RWPE1 (cell line): ENCODE data around the gene ZNF521.

Experiments
- CTCF ChIA-PET: fragments of 350-600 bp; sonication (Branson Sonifier 250); formaldehyde crosslinking; extraction: SDS; loops from one replicate; lab custom pipeline; 2021; lab: Yijun Ruan, JAX
- POLR2A ChIA-PET: fragments of 400-600 bp; formaldehyde crosslinking; extraction: SDS; loops from one replicate; lab custom pipeline; 2020; ENCODE audit warnings: antibody characterized with exemption; ENCODE audit not compliant: low non-redundant PET; lab: Yijun Ruan, JAX
- DNase-seq: peaks from one replicate; pipeline ENCODE4 v3.0.0; 2012; ENCODE audit warnings: low spot score
- H3K27ac ChIP-seq: fragments of 450-650 bp; 2 replicates; pipeline ENCODE4 v1.5.1; 2017
- TF ChIP-seq, protein P1 (sequence below): fragments of 450-650 bp; conservative IDR thresholded peaks from 2 replicates; pipeline ENCODE4 v1.5.1; 2017; ENCODE audit warnings: low read depth, mild to moderate bottlenecking

The ZNF521 gene

DNA sequence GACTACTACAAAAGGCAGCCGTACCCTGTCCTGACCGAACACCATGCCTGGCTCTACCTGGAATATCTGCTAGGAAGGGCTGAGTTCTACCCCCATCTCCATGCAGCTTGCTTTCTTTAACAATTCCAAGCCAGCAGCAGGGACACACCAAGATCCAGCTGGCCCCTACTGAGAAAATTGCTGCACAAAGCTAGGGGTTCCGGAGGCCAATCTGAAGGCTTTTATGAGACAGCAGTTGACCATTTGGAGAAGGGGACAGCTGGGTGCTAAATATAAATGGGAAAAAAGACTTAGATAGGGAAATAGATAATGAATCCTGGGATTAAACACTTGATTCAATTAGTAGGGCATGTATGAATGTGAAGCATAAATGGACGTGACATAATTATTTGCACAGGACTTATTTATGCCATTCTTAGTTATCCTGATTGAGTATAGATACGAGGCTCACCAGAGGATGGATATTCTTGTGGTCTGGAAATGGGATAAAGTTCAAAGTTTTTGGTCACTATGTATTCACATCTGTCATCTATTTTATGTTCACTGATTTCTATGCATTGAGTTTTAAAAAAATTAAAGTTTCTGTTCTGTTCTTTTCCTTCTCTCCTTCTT lies 204.0 kb downstream of the ZNF521 start:
- no peak overlapping the region for H3K27ac ChIP-seq
- POLR2A ChIA-PET, result no interaction called here
- CTCF ChIA-PET, result no interaction called here
- DNase-seq, result no peak
- TF ChIP-seq, protein P1, sequence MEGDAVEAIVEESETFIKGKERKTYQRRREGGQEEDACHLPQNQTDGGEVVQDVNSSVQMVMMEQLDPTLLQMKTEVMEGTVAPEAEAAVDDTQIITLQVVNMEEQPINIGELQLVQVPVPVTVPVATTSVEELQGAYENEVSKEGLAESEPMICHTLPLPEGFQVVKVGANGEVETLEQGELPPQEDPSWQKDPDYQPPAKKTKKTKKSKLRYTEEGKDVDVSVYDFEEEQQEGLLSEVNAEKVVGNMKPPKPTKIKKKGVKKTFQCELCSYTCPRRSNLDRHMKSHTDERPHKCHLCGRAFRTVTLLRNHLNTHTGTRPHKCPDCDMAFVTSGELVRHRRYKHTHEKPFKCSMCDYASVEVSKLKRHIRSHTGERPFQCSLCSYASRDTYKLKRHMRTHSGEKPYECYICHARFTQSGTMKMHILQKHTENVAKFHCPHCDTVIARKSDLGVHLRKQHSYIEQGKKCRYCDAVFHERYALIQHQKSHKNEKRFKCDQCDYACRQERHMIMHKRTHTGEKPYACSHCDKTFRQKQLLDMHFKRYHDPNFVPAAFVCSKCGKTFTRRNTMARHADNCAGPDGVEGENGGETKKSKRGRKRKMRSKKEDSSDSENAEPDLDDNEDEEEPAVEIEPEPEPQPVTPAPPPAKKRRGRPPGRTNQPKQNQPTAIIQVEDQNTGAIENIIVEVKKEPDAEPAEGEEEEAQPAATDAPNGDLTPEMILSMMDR, result no peak

DNA sequence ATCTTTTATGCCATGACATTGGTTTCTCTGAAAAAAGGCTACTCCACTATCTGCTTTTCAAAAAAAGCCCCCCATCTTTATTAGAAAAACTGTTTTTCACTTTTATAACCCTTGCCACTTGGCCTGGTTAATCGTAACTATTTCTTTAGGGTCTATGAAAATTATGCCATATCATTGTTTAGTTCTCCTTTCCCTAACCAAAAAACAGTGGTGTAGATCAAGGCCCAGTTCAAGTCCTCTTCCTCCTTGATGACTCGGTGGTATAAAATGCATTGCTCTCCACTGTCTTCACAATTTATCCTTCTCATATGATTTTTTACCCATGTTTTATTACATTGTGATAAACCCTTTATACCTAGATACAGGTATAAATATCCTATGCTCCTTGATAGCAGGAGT lies 205.5 kb downstream of the ZNF521 start:
- no peak for DNase-seq
- TF ChIP-seq, protein P1, result no peak
- ChIA-PET POLR2A (no interaction called here), CTCF (no interaction called here)
- H3K27ac ChIP-seq, result no peak overlapping the region

DNA sequence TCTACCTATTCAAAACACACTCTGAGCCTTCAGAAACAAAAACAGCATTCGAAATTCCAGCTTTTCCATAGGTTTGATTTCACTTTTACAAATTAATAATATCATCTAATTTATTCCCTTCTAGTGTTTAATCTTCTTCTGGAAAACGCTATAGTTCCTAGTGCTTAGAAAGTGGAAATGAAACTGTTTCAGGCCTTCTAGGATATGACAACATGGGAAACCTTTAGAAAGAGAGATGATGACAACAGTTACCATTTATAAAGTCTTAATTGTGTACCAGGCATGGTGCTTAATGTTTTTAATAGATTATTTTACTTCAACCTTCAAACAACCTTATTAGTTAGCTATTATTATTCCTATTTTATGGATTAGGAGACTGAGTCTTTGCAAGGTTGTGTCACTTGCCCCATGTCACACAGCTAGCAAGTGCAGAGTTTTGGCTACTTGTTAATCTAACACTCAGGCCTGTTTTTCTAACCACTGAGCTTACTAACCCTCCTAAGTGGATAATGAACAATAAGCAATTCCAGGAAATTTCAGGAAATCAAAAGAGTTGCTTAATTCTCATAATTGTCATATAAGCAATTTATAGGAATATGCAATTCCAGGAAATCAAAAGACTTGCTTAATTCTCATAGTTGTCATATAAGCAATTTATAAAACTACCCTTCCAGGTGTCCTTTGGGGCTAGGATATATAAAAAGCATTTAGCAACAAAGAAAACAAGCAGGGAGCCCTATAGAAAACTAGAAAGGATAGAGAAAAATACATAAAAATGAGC lies 206.0 kb downstream of the ZNF521 start:
- no peak overlapping the region for H3K27ac ChIP-seq
- ChIA-PET POLR2A (no interaction called here), CTCF (no interaction called here)
- TF ChIP-seq, protein P1, result no peak
- DNase-seq, result no peak

DNA sequence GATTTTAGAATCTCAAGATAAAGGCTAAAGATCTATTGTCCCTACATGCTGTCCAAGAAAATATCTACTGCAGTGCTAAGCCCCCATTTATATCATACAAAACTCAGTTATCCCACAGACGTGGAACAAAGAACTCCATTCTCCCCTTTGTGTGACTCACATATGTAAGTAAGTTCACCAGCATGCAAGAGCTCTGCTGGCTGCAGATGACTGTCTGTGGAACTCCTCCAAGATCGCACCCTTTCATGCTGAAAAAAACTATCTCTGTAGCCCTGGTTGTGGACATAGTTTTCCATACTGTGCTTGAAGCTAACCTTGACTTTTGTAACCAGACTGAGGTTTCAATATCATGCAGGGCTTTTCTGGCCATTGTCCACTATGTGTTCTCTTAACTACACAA lies 207.1 kb downstream of the ZNF521 start:
- H3K27ac ChIP-seq, result no peak overlapping the region
- ChIA-PET CTCF (no interaction called here), POLR2A (no interaction called here)
- TF ChIP-seq, protein P1, result no peak
- no peak for DNase-seq

DNA sequence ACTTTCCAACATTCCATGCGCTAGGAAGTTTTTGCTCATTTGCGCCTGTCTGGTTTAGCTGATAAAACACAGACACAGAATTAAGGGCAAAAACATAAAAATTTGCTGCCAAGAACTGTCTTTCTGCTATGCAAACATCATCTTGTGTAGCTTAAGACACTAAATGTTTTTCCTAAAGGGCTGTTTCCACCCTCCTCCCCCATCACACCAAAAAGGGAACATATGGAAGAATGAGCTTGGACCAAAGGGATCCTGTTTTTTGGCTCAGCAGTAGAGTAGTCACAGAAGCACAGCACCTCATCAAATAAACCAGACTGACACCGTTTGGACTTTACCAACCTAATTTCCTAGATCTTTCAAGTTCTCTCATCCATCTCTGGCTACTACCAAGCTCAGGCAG lies 210.1 kb downstream of the ZNF521 start:
- ChIA-PET POLR2A (no interaction called here), CTCF (interaction anchor here (0.6 kb wide), 1 partner anchor 12 kb away, joined by 3 read pairs; no protein-coding TSS in a partner anchor)
- no peak overlapping the region for H3K27ac ChIP-seq
- no peak for DNase-seq
- TF ChIP-seq, protein P1, result no peak

DNA sequence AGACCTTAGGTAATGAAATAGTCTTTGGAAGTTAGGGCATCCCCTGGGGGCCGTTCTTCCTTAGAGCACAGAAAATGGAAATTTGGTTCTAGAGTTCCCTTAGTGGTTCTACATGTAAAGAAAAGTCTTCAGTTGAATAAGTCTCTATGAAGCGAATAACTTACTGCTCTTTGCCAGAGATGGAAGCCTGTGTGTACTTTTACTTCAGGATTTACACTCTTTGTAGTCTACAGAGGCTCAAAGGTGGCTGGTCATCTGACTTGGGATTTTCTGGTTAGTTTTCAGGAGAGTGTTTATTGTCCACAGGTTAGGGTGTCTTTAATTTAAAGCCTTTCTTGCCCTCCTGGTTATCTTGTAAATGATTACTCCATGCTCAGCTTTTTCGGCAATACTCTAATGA lies 210.6 kb downstream of the ZNF521 start:
- CTCF ChIA-PET, result no interaction called here
- POLR2A ChIA-PET, result no interaction called here
- no peak overlapping the region for H3K27ac ChIP-seq
- no peak for DNase-seq
- TF ChIP-seq, protein P1, result no peak
